Measurements from ENCODE around the gene OBSL1. TPM values are rescaled to one million over a fixed set of nuclear protein-coding genes. Genes with fewer than 3 reads are reported as not detected.

Gene OBSL1
- total RNA-seq, 2 donors from 2014 or later = 119 to 185 TPM

GRCh38 chr2:219547621-219548020, 23.7 kb downstream of the OBSL1 start:
- Histone ChIP-seq H3K27ac (no peak overlapping the region), H3K27me3 (no peaks in the 10 kb centered on the region), H3K4me1 (peaks cover 20% of the 10 kb centered on the region), H3K36me3 (replicated peaks in 1 of 2; ENCODE audit: insufficient read depth in 1 of 2, low read depth in 2 of 2) (no peaks in the 10 kb centered on the region), H3K4me3 (no peak overlapping the region), H3K9me3 (no peaks in the 10 kb centered on the region)
- TF ChIP-seq POLR2A (IDR thresholded peaks at IDR 0.05) (no peak), CTCF (IDR thresholded peaks at IDR 0.05) (no peak)
- no peak for ATAC-seq
- peak in 1 of 4 donors; percentile 11 for DNase-seq
- intact Hi-C loops (cut with DNase I) = no loop called here
- WGBS, 2 donors = 94 to 97% methylated on average over 7 to 21 of the region's 26 CpGs

GRCh38 chr2:219545943-219546352, 25.4 kb downstream of the OBSL1 start:
- no peak for TF ChIP-seq POLR2A (IDR thresholded peaks at IDR 0.05)
- no peak for TF ChIP-seq CTCF (IDR thresholded peaks at IDR 0.05)

GRCh38 chr2:219545295-219545942, 25.9 kb downstream of the OBSL1 start:
- 70 to 75% methylated on average over 3 of the region's 3 CpGs for WGBS, 2 donors
- Histone ChIP-seq H3K27me3 (no peaks in the 10 kb centered on the region), H3K4me1 (peaks cover 29% of the 10 kb centered on the region), H3K27ac (no peak overlapping the region), H3K9me3 (no peaks in the 10 kb centered on the region), H3K4me3 (no peak overlapping the region), H3K36me3 (replicated peaks in 1 of 2; ENCODE audit: insufficient read depth in 1 of 2, low read depth in 2 of 2) (peaks cover 0 to 6% of the 10 kb centered on the region in 2 donors)
- TF ChIP-seq POLR2A (IDR thresholded peaks at IDR 0.05) = no peak
- TF ChIP-seq CTCF (IDR thresholded peaks at IDR 0.05) = no peak
- DNase-seq = no peak
- intact Hi-C loops (cut with DNase I) = no loop called here
- no peak for ATAC-seq

More at GRCh38 chr2:219545943-219546352, 25.4 kb downstream of the OBSL1 start:
- no peak for ATAC-seq
- Histone ChIP-seq H3K36me3 (replicated peaks in 1 of 2; ENCODE audit: insufficient read depth in 1 of 2, low read depth in 2 of 2) (peaks cover 0 to 4% of the 10 kb centered on the region in 2 donors), H3K27me3 (no peaks in the 10 kb centered on the region), H3K9me3 (no peaks in the 10 kb centered on the region), H3K4me1 (peaks cover 27% of the 10 kb centered on the region), H3K4me3 (no peak overlapping the region), H3K27ac (no peak overlapping the region)
- no peak for DNase-seq
- intact Hi-C loops (cut with DNase I) = no loop called here
- 75 to 79% methylated on average over 4 of the region's 4 CpGs for WGBS, 2 donors

GRCh38 chr2:219544567-219544966, 26.8 kb downstream of the OBSL1 start:
- H3K4me3 ChIP-seq = peak overlapping the region; percentile 50 to 92
- WGBS, 2 donors = 23 to 31% methylated on average over 9 of the region's 9 CpGs
- peaks cover 0 to 11% of the 10 kb centered on the region in 2 donors for H3K36me3 ChIP-seq (replicated peaks in 1 of 2; ENCODE audit: insufficient read depth in 1 of 2, low read depth in 2 of 2)
- no peaks in the 10 kb centered on the region for H3K27me3 ChIP-seq
- intact Hi-C loops (cut with DNase I) = no loop called here
- DNase-seq (no peak), ATAC-seq (no peak)
- H3K9me3 ChIP-seq = no peaks in the 10 kb centered on the region
- TF ChIP-seq CTCF (IDR thresholded peaks at IDR 0.05) = no peak
- no peak for TF ChIP-seq POLR2A (IDR thresholded peaks at IDR 0.05)
- H3K4me1 ChIP-seq = peaks cover 29% of the 10 kb centered on the region
- peak overlapping the region in 3 of 4 donors; percentile 97 to 98 (median 97) for H3K27ac ChIP-seq
